CD4-positive, alpha-beta T cell (primary cell): ENCODE measurements around the gene HDAC9. TPM values are rescaled to one million over a fixed set of nuclear protein-coding genes. Genes with fewer than 3 reads are reported as not detected.

Source experiments
- ATAC-seq: fragments of 200-7000 bp; cut with Tn5 transposase; one replicate; pipeline ENCODE4 v1.10.0; 2022; ENCODE audit warnings: mild to moderate bottlenecking; ENCODE audit not compliant: poor library complexity
- CTCF ChIA-PET: fragments of 350-600 bp; sonication (Branson Sonifier 250); formaldehyde crosslinking; loops from one replicate; lab custom pipeline; 2021; ENCODE audit warnings: antibody characterized with exemption, inconsistent platforms; lab: Charles Lee
- POLR2A ChIA-PET: fragments of 350-600 bp; sonication (Branson Sonifier 250); formaldehyde crosslinking; loops from one replicate; lab custom pipeline; 2021; ENCODE audit warnings: antibody characterized with exemption, inconsistent platforms; lab: Charles Lee
- DNase-seq, 14 experiments: peaks; one replicate each; pipeline ENCODE4 v3.0.0-alpha.2; 2013 to 2020; ENCODE audit warnings: mixed read lengths in 2 of 14
- H3K27ac ChIP-seq, 2 donors: one replicate each; pipeline versions ENCODE4 v1.5.1 to v1.7.0; 2013; ENCODE audit warnings: low read length in 2 of 2, low read depth in 1 of 2, mild to moderate bottlenecking in 1 of 2
- H3K27me3 ChIP-seq, 2 experiments: 1 replicate in 1 of 2; 2 replicates in 1 of 2; pipeline versions ENCODE4 v1.6.1 to v1.7.0; 2013; ENCODE audit warnings: low read length in 2 of 2, control low read depth in 1 of 2, mild to moderate bottlenecking in 1 of 2, moderate library complexity in 1 of 2; ENCODE audit not compliant: insufficient read depth in 2 of 2, control insufficient read depth in 1 of 2
- H3K36me3 ChIP-seq: one replicate; pipeline ENCODE4 v1.6.1; 2013; ENCODE audit warnings: low read length, control low read depth; ENCODE audit not compliant: insufficient read depth
- H3K4me1 ChIP-seq: one replicate; pipeline ENCODE4 v1.6.1; 2013; ENCODE audit warnings: low read length, control low read depth; ENCODE audit not compliant: insufficient read depth
- H3K4me3 ChIP-seq: one replicate; pipeline ENCODE4 v1.5.1; 2013; ENCODE audit warnings: mild to moderate bottlenecking, low read length, moderate library complexity
- H3K9me3 ChIP-seq, 2 experiments: 1 replicate in 1 of 2; 2 replicates in 1 of 2; pipeline versions ENCODE4 v1.6.1 to v1.7.0; 2013; ENCODE audit warnings: low read length in 2 of 2, mild to moderate bottlenecking in 2 of 2, control low read depth in 1 of 2, moderate library complexity in 1 of 2; ENCODE audit not compliant: control insufficient read depth in 1 of 2, insufficient read depth in 1 of 2
- H3K27ac Mint-ChIP-seq: one replicate; pipeline ENCODE4 v1.8.0; 2020; ENCODE audit warnings: mixed read lengths
- H3K27me3 Mint-ChIP-seq: one replicate; pipeline ENCODE4 v1.8.0; 2021; ENCODE audit warnings: mixed read lengths
- H3K36me3 Mint-ChIP-seq: one replicate; pipeline ENCODE4 v1.8.0; 2021; ENCODE audit warnings: low read depth, mixed read lengths
- H3K4me1 Mint-ChIP-seq: one replicate; pipeline ENCODE4 v1.8.0; 2021; ENCODE audit warnings: low read depth, mixed read lengths
- H3K4me3 Mint-ChIP-seq: one replicate; pipeline ENCODE4 v1.8.0; 2020; ENCODE audit warnings: mild to moderate bottlenecking, mixed read lengths
- H3K9me3 Mint-ChIP-seq: one replicate; pipeline ENCODE4 v1.8.0; 2020; ENCODE audit warnings: mixed read lengths
- CTCF ChIP-seq: fragments of 200-600 bp; IDR thresholded peaks from one replicate; pipeline ENCODE4 v1.8.0; 2022; ENCODE audit warnings: antibody characterized with exemption, mild to moderate bottlenecking
- intact Hi-C, 2 experiments: fragments of 100-400 bp; cut with DNase I in 1 of 2; cut with micrococcal nuclease in 1 of 2; formaldehyde crosslinking; loops; one replicate each; pipeline versions ENCODE4 v1.15.1 to v1.9.0; 2023 to 2025; cut with DNase I, micrococcal nuclease
- total RNA-seq, 174 experiments: library from RNA in 2 of 174; stranded (reverse) in 2 of 174; gene quantifications; one replicate each; pipeline ENCODE4 v1.2.3 and lab custom pipeline; 2021 to 2026

The HDAC9 gene
- total RNA-seq, 2 experiments from 2014 or later = 0.73 to 1.2 TPM

DNA sequence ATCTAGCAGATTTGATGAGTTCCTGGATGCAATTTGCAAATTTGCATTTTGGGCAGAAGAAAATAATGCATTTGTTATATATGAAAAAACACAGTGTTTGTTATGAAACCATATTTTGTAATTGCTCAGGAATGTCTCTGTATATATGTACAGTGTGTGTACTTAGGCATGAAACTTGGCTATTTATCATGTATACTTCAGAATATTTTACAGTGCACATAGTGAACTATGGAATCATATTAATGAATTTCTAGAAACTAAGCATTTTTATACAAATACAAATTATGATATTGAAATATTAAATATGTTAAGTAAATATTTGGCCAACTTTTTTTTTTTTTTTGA is 514.4 kb downstream of the HDAC9 start:
- no peak for DNase-seq

GRCh38 chr7:19011212-19011611 is 515.7 kb downstream of the HDAC9 start:
- no peaks in the 10 kb centered on the region for H3K27me3 Mint-ChIP-seq
- intact Hi-C loops = no loop called here
- Histone ChIP-seq H3K9me3 (peaks cover 3 to 5% of the 10 kb centered on the region in 2 experiments), H3K4me1 (no peaks in the 10 kb centered on the region), H3K4me3 (no peak overlapping the region), H3K36me3 (no peaks in the 10 kb centered on the region), H3K27ac (no peak overlapping the region), H3K27me3 (no peaks in the 10 kb centered on the region)
- ChIA-PET CTCF (no interaction called here), POLR2A (no interaction called here)
- TF ChIP-seq CTCF = no peak
- no peak overlapping the region for H3K27ac Mint-ChIP-seq
- DNase-seq (no peak), ATAC-seq (no peak)
- H3K9me3 Mint-ChIP-seq = no peaks in the 10 kb centered on the region
- H3K4me1 Mint-ChIP-seq = no peaks in the 10 kb centered on the region
- H3K36me3 Mint-ChIP-seq = no peaks in the 10 kb centered on the region
- H3K4me3 Mint-ChIP-seq = no peak overlapping the region

More for the DNA sequence above, 514.4 kb downstream of the HDAC9 start:
- CTCF ChIA-PET = no interaction called here
- no peak for TF ChIP-seq CTCF
- ATAC-seq = no peak
- Histone ChIP-seq H3K36me3 (no peaks in the 10 kb centered on the region), H3K4me3 (no peak overlapping the region), H3K27me3 (no peaks in the 10 kb centered on the region), H3K4me1 (no peaks in the 10 kb centered on the region), H3K9me3 (peaks cover 0 to 5% of the 10 kb centered on the region in 2 experiments), H3K27ac (no peak overlapping the region)
- H3K36me3 Mint-ChIP-seq = no peaks in the 10 kb centered on the region
- intact Hi-C loops = no loop called here
- H3K4me3 Mint-ChIP-seq = no peak overlapping the region
- H3K4me1 Mint-ChIP-seq = no peaks in the 10 kb centered on the region
- H3K9me3 Mint-ChIP-seq = no peaks in the 10 kb centered on the region
- no peaks in the 10 kb centered on the region for H3K27me3 Mint-ChIP-seq
- POLR2A ChIA-PET = no interaction called here
- H3K27ac Mint-ChIP-seq = no peak overlapping the region

GRCh38 chr7:19015098-19015497 is 519.5 kb downstream of the HDAC9 start:
- DNase-seq (no peak), ATAC-seq (no peak)
- H3K9me3 Mint-ChIP-seq = peaks cover 7% of the 10 kb centered on the region
- no peak for TF ChIP-seq CTCF
- ChIA-PET CTCF (no interaction called here), POLR2A (no interaction called here)
- no peak overlapping the region for H3K27ac Mint-ChIP-seq
- H3K27me3 Mint-ChIP-seq = no peaks in the 10 kb centered on the region
- peaks cover 3 to 13% of the 10 kb centered on the region in 2 experiments for H3K9me3 ChIP-seq
- no peaks in the 10 kb centered on the region for H3K36me3 Mint-ChIP-seq
- no peak overlapping the region for H3K27ac ChIP-seq
- no peaks in the 10 kb centered on the region for H3K4me1 Mint-ChIP-seq
- no peaks in the 10 kb centered on the region for H3K4me1 ChIP-seq
- H3K36me3 ChIP-seq = no peaks in the 10 kb centered on the region
- H3K4me3 ChIP-seq = no peak overlapping the region
- no peak overlapping the region for H3K4me3 Mint-ChIP-seq
- no peaks in the 10 kb centered on the region for H3K27me3 ChIP-seq
- intact Hi-C loops = no loop called here
